ENCODE measurements around the gene NSUN4. TPM values are rescaled to one million over a fixed set of nuclear protein-coding genes. Genes with fewer than 3 reads are reported as not detected.

NSUN4 gene
- total RNA-seq, 2 donors from 2014 or later = 9.1 to 13.9 TPM

- Histone ChIP-seq H3K4me1 (peaks cover 0 to 34% of the 10 kb centered on the region in 2 donors), H3K27me3 (no peaks in the 10 kb centered on the region), H3K9me3 (peaks cover 0 to 11% of the 10 kb centered on the region in 2 donors), H3K36me3 (no peaks in the 10 kb centered on the region), H3K4me3 (peak overlapping the region; percentile 38 to 55), H3K27ac (peak overlapping the region in 1 of 2 donors; percentile 23)
- TF ChIP-seq CTCF (IDR thresholded peaks at IDR 0.05) = no peak
- no peak for DNase-seq (ENCODE audit: low spot score)
Measured at GRCh38 chr1:46394872-46395465, 54.4 kb downstream of the NSUN4 start.

GRCh38 chr1:46396441-46397398, 56.1 kb downstream of the NSUN4 start:
- Histone ChIP-seq H3K4me1 (peaks cover 0 to 36% of the 10 kb centered on the region in 2 donors), H3K9me3 (peaks cover 0 to 11% of the 10 kb centered on the region in 2 donors), H3K4me3 (no peak overlapping the region), H3K36me3 (no peaks in the 10 kb centered on the region), H3K27ac (no peak overlapping the region), H3K27me3 (no peaks in the 10 kb centered on the region)
- no peak for DNase-seq (ENCODE audit: low spot score)
- TF ChIP-seq CTCF (IDR thresholded peaks at IDR 0.05) = no peak

- Histone ChIP-seq H3K27me3 (no peaks in the 10 kb centered on the region), H3K36me3 (no peaks in the 10 kb centered on the region), H3K27ac (no peak overlapping the region), H3K4me3 (peak overlapping the region in 1 of 2 donors; percentile 3), H3K9me3 (no peaks in the 10 kb centered on the region), H3K4me1 (peaks cover 0 to 41% of the 10 kb centered on the region in 2 donors)
- no peak for DNase-seq (ENCODE audit: low spot score)
- TF ChIP-seq CTCF (IDR thresholded peaks at IDR 0.05) = no peak
Measured at GRCh38 chr1:46399307-46399706, 58.7 kb downstream of the NSUN4 start.

GRCh38 chr1:46400421-46400820, 59.8 kb downstream of the NSUN4 start:
- H3K9me3 ChIP-seq = no peaks in the 10 kb centered on the region
- no peak overlapping the region for H3K4me3 ChIP-seq
- H3K27ac ChIP-seq = no peak overlapping the region
- TF ChIP-seq CTCF (IDR thresholded peaks at IDR 0.05) = no peak
- H3K36me3 ChIP-seq = no peaks in the 10 kb centered on the region
- DNase-seq (ENCODE audit: low spot score) = no peak
- peaks cover 0 to 30% of the 10 kb centered on the region in 2 donors for H3K4me1 ChIP-seq
- no peaks in the 10 kb centered on the region for H3K27me3 ChIP-seq

GRCh38 chr1:46401154-46401913, 60.7 kb downstream of the NSUN4 start:
- Histone ChIP-seq H3K4me1 (peaks cover 0 to 27% of the 10 kb centered on the region in 2 donors), H3K27me3 (no peaks in the 10 kb centered on the region), H3K4me3 (no peak overlapping the region), H3K9me3 (no peaks in the 10 kb centered on the region), H3K27ac (no peak overlapping the region), H3K36me3 (no peaks in the 10 kb centered on the region)
- DNase-seq (ENCODE audit: low spot score) = no peak
- TF ChIP-seq CTCF (IDR thresholded peaks at IDR 0.05) = no peak
